HG03097 (cell line): ENCODE results near the gene AKAP6.

Source experiments
- ATAC-seq: cut with Tn5 transposase; IDR thresholded peaks from one replicate; pipeline ENCODE4 v1.9.1; 2021; ENCODE audit not compliant: unreplicated experiment, low FRiP score

AKAP6 gene

DNA sequence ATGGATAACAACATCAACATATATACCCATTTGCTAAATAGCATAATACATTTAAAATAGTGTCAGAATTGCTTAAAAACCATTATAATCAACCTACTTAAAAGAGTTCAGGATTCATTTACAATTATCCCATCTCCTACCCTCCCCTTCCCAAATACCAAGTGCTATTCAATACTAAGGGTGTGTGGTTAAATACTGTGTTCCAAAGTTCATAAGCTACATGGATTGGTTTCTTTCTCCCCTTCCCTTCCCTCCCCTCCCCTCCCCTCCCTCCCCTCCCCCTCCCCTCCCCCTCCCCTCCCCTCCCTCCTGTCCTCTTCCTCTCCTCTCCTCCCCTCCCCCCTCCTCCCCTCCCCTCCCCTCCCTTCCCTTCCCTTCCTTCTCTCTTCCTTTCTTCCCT, 512.6 kb downstream of the AKAP6 start:
- ATAC-seq, result no peak

DNA sequence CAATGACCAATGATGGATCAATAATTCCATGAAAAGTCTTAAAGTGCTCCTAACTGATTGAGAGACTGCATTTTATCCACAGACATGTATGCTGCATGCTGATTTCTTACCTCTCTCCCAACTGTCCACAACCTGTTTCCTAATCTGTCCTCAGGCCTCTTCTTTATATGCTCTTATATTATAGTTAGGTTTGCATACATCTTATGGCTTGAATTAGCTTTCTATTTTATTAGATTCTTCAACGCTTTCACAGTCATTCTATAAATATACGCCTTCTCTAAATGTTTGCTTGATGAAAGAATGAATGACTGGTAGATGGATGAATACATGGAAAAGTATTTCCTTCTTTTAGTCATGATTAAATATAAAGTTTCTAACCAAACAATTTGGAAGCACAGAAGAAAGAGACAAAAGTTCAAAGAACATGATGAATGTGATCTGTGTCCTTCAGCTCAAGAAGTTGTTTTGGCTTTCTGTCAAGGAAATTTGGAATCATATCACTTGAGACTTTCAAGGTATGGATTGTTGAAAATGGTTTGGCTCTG, 517.8 kb downstream of the AKAP6 start:
- no peak for ATAC-seq

DNA sequence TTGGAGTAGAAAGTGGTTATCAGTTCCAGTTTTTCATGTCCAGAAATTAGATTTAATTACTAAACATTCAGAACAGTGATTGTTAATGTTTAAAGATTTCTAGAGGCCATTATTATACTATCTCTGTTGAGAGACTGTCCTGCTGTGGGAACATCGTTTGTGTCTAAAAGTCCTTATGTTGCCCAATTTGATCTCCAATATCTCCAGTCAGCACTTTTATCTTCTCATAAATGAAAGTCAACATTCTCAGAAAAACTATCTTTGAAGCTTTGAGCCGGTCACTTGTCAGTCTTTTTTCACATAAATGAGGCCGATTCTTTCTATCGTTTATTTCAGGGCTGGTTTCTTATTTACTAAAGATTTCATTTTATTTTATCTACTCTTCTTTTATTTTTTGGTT, 518.8 kb downstream of the AKAP6 start:
- ATAC-seq, result no peak

DNA sequence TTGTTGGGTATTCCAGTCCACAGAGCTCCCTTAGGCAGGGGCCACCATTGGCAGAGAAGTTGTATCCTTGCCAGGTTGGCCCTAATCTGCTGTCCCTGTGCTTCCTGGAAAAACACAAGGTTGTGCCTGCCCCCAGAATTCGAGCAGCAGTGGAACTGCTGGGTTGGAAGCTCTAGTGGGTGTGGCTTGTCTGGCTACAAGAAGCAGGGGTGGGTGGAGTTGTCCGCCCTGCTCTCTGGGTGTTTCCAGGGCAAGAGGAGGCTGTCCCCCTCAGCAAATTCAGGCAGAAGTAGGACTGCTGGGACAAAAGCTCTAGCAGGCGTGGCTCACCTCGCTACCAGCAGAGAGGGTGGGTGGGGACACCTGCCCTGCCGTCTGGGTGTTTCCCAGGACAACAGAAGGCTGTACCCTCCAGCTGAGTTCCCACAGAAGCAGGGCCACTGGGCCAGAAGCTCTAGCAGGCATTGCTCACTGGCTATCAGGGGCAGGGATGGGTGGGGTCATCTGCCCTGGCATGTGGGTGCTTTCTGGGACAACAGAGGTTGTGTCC, 536.8 kb downstream of the AKAP6 start:
- ATAC-seq, result no peak

DNA sequence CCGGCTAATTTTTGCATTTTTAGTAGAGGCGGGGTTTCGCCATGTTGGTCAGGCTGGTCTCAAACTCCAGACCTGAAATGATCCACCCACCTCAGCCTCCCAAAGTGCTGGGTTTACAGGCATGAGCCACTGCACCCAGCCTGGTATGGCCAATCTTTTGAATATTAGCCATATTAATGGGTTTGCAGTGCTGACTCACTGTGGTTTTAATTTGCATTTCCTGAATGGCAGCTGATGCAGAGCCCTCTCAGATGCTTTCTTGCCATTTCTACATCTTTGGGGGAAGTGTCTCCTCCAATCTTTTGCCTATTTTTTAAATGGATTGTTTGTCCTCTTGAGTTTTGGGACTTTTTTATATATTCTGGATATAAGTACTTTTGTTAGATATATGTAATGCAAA, 554.1 kb downstream of the AKAP6 start:
- no peak for ATAC-seq
